B cell (primary cell): ENCODE measurements around the gene ASMTL. TPM values are rescaled to one million over a fixed set of nuclear protein-coding genes. Genes with fewer than 3 reads are reported as not detected.

Source experiments
- ATAC-seq: fragments of 200-7000 bp; cut with Tn5 transposase; one replicate; pipeline ENCODE4 v1.10.0; 2021; ENCODE audit warnings: low read depth, mild to moderate bottlenecking, moderate number of reproducible peaks, moderate library complexity
- CTCF ChIA-PET: fragments of 350-600 bp; sonication (Branson Sonifier 250); formaldehyde crosslinking; loops from one replicate; lab custom pipeline; 2021; ENCODE audit warnings: antibody characterized with exemption, inconsistent platforms; lab: Charles Lee
- POLR2A ChIA-PET: fragments of 350-600 bp; sonication (Branson Sonifier 250); formaldehyde crosslinking; loops from one replicate; lab custom pipeline; 2021; ENCODE audit warnings: antibody characterized with exemption; lab: Charles Lee
- DNase-seq: peaks from one replicate; pipeline ENCODE4 v3.0.0; 2013
- H2AFZ ChIP-seq: 2 replicates; pipeline ENCODE4 v1.6.1; 2012; ENCODE audit warnings: mild to moderate bottlenecking, low read depth, low read length; ENCODE audit not compliant: insufficient read depth, poor library complexity, severe bottlenecking
- H3K27ac ChIP-seq, 2 donors: 1 replicate in 1 of 2; 2 replicates in 1 of 2; pipeline ENCODE4 v1.5.1; 2012 to 2013; ENCODE audit warnings: low read length in 2 of 2, mild to moderate bottlenecking in 2 of 2, moderate library complexity in 1 of 2
- H3K27me3 ChIP-seq, 4 experiments: fragments of 200-600 bp in 1 of 4; sonication (generic) in 1 of 4; replicated peaks in 1 of 4; 1 replicate in 2 of 4; 2 replicates in 2 of 4; pipeline versions ENCODE4 v1.6.1 to v1.7.0; 2013 to 2016; ENCODE audit warnings: low read length in 3 of 4, mild to moderate bottlenecking in 2 of 4, mixed read lengths in 1 of 4, moderate library complexity in 1 of 4; ENCODE audit not compliant: insufficient read depth in 4 of 4, control insufficient read depth in 3 of 4; ENCODE audit errors: control extremely low read depth in 1 of 4
- H3K36me3 ChIP-seq, 2 experiments: replicated peaks in 1 of 2; 1 replicate in 1 of 2; 2 replicates in 1 of 2; pipeline versions ENCODE4 v1.6.1 to v1.7.1; 2013; ENCODE audit warnings: low read length in 1 of 2; ENCODE audit not compliant: insufficient read depth in 2 of 2, control insufficient read depth in 1 of 2; ENCODE audit errors: control extremely low read depth in 1 of 2, extremely low read depth in 1 of 2
- H3K4me1 ChIP-seq, 2 donors: fragments of 200-600 bp in 1 of 2; sonication (generic) in 1 of 2; 1 replicate in 1 of 2; 2 replicates in 1 of 2; pipeline versions ENCODE4 v1.5.1 to v1.6.1; 2013 to 2017; ENCODE audit warnings: low read length in 2 of 2; ENCODE audit not compliant: control insufficient read depth in 2 of 2, insufficient read depth in 2 of 2
- H3K4me2 ChIP-seq: replicated peaks from 2 replicates; pipeline ENCODE3; 2012; ENCODE audit warnings: mild to moderate bottlenecking, low read depth, low read length; ENCODE audit not compliant: poor library complexity, severe bottlenecking
- H3K4me3 ChIP-seq, 5 experiments: fragments of 200-600 bp in 1 of 5; sonication (generic) in 1 of 5; 1 replicate in 3 of 5; 2 replicates in 2 of 5; pipeline versions ENCODE4 v1.5.1 to v1.7.0; 2011 to 2016; ENCODE audit warnings: low read length in 4 of 5, mild to moderate bottlenecking in 4 of 5, low read depth in 2 of 5, control low read depth in 1 of 5, moderate library complexity in 1 of 5; ENCODE audit not compliant: insufficient read depth in 1 of 5; ENCODE audit errors: control extremely low read depth in 1 of 5, extremely low read depth in 1 of 5
- H3K79me2 ChIP-seq: fragments of 200-600 bp; sonication (generic); one replicate; pipeline ENCODE4 v1.6.0; 2016; ENCODE audit warnings: low read length; ENCODE audit not compliant: control insufficient read depth, insufficient read depth
- H3K9ac ChIP-seq: fragments of 200-600 bp; sonication (generic); 2 replicates; pipeline ENCODE4 v1.6.1; 2017; ENCODE audit warnings: mild to moderate bottlenecking, low read length, moderate library complexity
- H3K9me3 ChIP-seq, 3 donors: one replicate each; pipeline versions ENCODE4 v1.6.1 to v1.7.1; 2013; ENCODE audit warnings: low read length in 2 of 3; ENCODE audit not compliant: control insufficient read depth in 2 of 3, insufficient read depth in 1 of 3; ENCODE audit errors: control extremely low read depth in 1 of 3
- H4K20me1 ChIP-seq: 2 replicates; pipeline ENCODE4 v1.6.0; 2012; ENCODE audit warnings: mild to moderate bottlenecking, low read length; ENCODE audit not compliant: insufficient read depth, control insufficient read depth, poor library complexity, severe bottlenecking
- H3K27ac Mint-ChIP-seq: one replicate; pipeline ENCODE4 v1.8.0; 2021; ENCODE audit warnings: mixed read lengths
- H3K27me3 Mint-ChIP-seq: one replicate; pipeline ENCODE4 v1.8.0; 2021; ENCODE audit warnings: mixed read lengths
- H3K4me1 Mint-ChIP-seq: one replicate; pipeline ENCODE4 v1.8.0; 2021; ENCODE audit warnings: mixed read lengths
- H3K4me3 Mint-ChIP-seq: one replicate; pipeline ENCODE4 v1.8.0; 2021; ENCODE audit warnings: mixed read lengths
- H3K9me3 Mint-ChIP-seq: one replicate; pipeline ENCODE4 v1.8.0; 2022; ENCODE audit warnings: mixed read lengths; ENCODE audit not compliant: insufficient read depth
- CTCF ChIP-seq: fragments of 200-600 bp; IDR thresholded peaks from one replicate; pipeline ENCODE4 v1.8.0; 2022; ENCODE audit warnings: antibody characterized with exemption, mild to moderate bottlenecking
- EZH2 ChIP-seq: IDR thresholded peaks from 2 replicates; pipeline ENCODE4 v1.6.1; 2012; ENCODE audit warnings: borderline replicate concordance, low read depth, mild to moderate bottlenecking, moderate library complexity, low read length; ENCODE audit not compliant: insufficient read depth, poor library complexity, severe bottlenecking
- WGBS: methylation state at CpG from one replicate; pipeline ENCODE4 v1.1.5; 2013; ENCODE audit warnings: missing lambda C conversion rate; ENCODE audit not compliant: insufficient coverage; 5-methylcytosine and 5-hydroxymethylcytosine counted together
- intact Hi-C: fragments of 100-400 bp; cut with micrococcal nuclease; formaldehyde crosslinking; loops from one replicate; pipeline ENCODE4 v1.10.0; 2022
- polyA plus RNA-seq: library from polyadenylated mRNA; depleted of rRNA; stranded (reverse); fragments of >200 nt; gene quantifications from 2 replicates; pipeline ENCODE4 v1.2.3, GENCODE V29; 2012
- total RNA-seq, 2 donors: library from RNA; stranded (reverse); fragments of 120-200 nt in 1 of 2; gene quantifications; 1 replicate in 1 of 2; 2 replicates in 1 of 2; pipeline versions ENCODE4 v1.2.3 to v1.2.4, GENCODE V29; 2013 to 2022

The ASMTL gene
- total and polyA plus RNA-seq, 2 donors (not counting 1 experiment from before 2014, with no cell fraction given), result 33.3 to 52.9 TPM

- DNase-seq (peak; percentile 53), ATAC-seq (no peak)
- H3K27ac ChIP-seq, result peak overlapping the region; percentile 63 to 70
- no peaks in the 10 kb centered on the region for H3K27me3 Mint-ChIP-seq
- H3K27me3 ChIP-seq, result no peaks in the 10 kb centered on the region
- peak overlapping the region; percentile 96 for H3K9ac ChIP-seq
- H3K4me3 Mint-ChIP-seq, result peak overlapping the region; percentile 93
- H3K9me3 Mint-ChIP-seq, result peaks cover 4% of the 10 kb centered on the region
- H4K20me1 ChIP-seq, result peaks cover 35% of the 10 kb centered on the region
- CTCF ChIA-PET, result no interaction called here
- peak overlapping the region; percentile 100 for H3K4me2 ChIP-seq
- H3K27ac Mint-ChIP-seq, result peak overlapping the region; percentile 41
- 30% methylated on average over 20 of the region's 23 CpGs for WGBS
- no peak for TF ChIP-seq EZH2
- no peak for TF ChIP-seq CTCF
- peaks cover 44% of the 10 kb centered on the region for H3K4me1 Mint-ChIP-seq
- peaks cover 0 to 22% (median 3%) of the 10 kb centered on the region in 3 donors for H3K9me3 ChIP-seq
- POLR2A ChIA-PET, result no interaction called here
- peaks cover 27 to 59% of the 10 kb centered on the region in 2 donors for H3K4me1 ChIP-seq
- no peaks in the 10 kb centered on the region for H3K36me3 ChIP-seq
- H3K4me3 ChIP-seq, result peak overlapping the region; percentile 50 to 97 (median 92)
- peaks cover 83% of the 10 kb centered on the region for H3K79me2 ChIP-seq
- H2AFZ ChIP-seq, result peak overlapping the region; percentile 78
- intact Hi-C loops, result loop anchor here (2.0 kb wide), 1 partner anchor 723 kb away; no protein-coding TSS in a partner anchor
Observed at GRCh38 chrX:1451661-1452515, 821 bp downstream of the ASMTL start.

- peak; percentile 45 for DNase-seq
- 96% methylated on average over 5 of the region's 6 CpGs for WGBS
Observed at GRCh38 chrX:1451251-1451660, 1.5 kb downstream of the ASMTL start.

More at GRCh38 chrX:1451251-1451660, 1.5 kb downstream of the ASMTL start:
- Histone ChIP-seq H3K9ac (no peak overlapping the region), H3K79me2 (peaks cover 80% of the 10 kb centered on the region), H3K27me3 (no peaks in the 10 kb centered on the region), H3K9me3 (peaks cover 0 to 22% (median 3%) of the 10 kb centered on the region in 3 donors), H3K36me3 (no peaks in the 10 kb centered on the region), H2AFZ (no peak overlapping the region), H3K4me2 (peak overlapping the region; percentile 100), H4K20me1 (peaks cover 35% of the 10 kb centered on the region), H3K4me1 (peaks cover 28 to 56% of the 10 kb centered on the region in 2 donors), H3K27ac (no peak overlapping the region), H3K4me3 (peak overlapping the region in 1 of 5 experiments; percentile 97)
- H3K4me3 Mint-ChIP-seq, result no peak overlapping the region
- intact Hi-C loops, result no loop called here
- H3K27me3 Mint-ChIP-seq, result no peaks in the 10 kb centered on the region
- H3K27ac Mint-ChIP-seq, result peak overlapping the region; percentile 6
- H3K4me1 Mint-ChIP-seq, result peaks cover 43% of the 10 kb centered on the region
- no peak for ATAC-seq
- ChIA-PET POLR2A (no interaction called here), CTCF (no interaction called here)
- TF ChIP-seq CTCF (no peak), EZH2 (no peak)
- peaks cover 4% of the 10 kb centered on the region for H3K9me3 Mint-ChIP-seq
